ENCODE measurements around the gene PTCD3.

The PTCD3 gene

GRCh38 chr2:86066915-86067314 is 39.1 kb upstream of the PTCD3 start:
- Histone ChIP-seq H3F3A (ENCODE audit: insufficient read depth) (no peaks in the 10 kb centered on the region), H3K9me2 (replicated peaks; ENCODE audit: insufficient read depth, low read length) (no peaks in the 10 kb centered on the region), H3K27me3 (ENCODE audit: low read length) (no peaks in the 10 kb centered on the region), H3K79me2 (ENCODE audit: insufficient read depth, low read length) (no peaks in the 10 kb centered on the region), H3K4me3 (ENCODE audit: insufficient read depth, low read length, poor library complexity, severe bottlenecking) (no peak overlapping the region), H3K9me3 (ENCODE audit: insufficient read depth, low read length) (no peaks in the 10 kb centered on the region), H3K36me3 (ENCODE audit: low read length) (peaks cover 55% of the 10 kb centered on the region), H3K4me2 (ENCODE audit: low read depth, low read length, poor library complexity, severe bottlenecking) (no peak overlapping the region), H3K9ac (ENCODE audit: low read length) (no peak overlapping the region), H2AFZ (ENCODE audit: low read depth, low read length, severe bottlenecking) (no peak overlapping the region), H3K27ac (ENCODE audit: low read depth, low read length) (no peak overlapping the region), H4K20me1 (ENCODE audit: low read depth, low read length) (no peaks in the 10 kb centered on the region)
- no peak for TF ChIP-seq EZH2phosphoT487 (conservative IDR thresholded peaks at IDR 0.05; ENCODE audit: low read length)

DNA sequence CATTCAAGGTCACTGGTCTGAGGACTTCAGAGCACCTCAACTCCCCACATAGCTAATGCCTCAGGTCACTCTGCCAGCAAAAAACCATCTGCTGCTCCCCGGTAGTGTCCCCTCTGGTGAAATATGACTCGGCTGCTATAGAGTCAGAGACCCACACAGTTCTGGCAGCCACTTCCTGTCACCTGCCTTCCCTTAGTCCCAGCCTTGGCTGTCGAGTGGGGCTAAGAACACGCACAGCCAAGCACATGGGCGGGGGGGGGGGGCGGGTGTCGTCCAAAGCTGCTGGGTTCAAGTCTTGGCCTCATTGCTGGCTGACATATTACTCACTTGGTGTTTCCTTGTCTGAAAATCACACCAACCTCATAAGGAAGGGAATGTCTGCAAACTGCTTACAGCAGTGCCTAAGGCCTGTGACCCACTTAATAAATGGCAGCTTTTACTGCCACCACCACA is 37.9 kb upstream of the PTCD3 start:
- Histone ChIP-seq H3K4me2 (ENCODE audit: low read depth, low read length, poor library complexity, severe bottlenecking) (no peak overlapping the region), H3K9ac (ENCODE audit: low read length) (no peak overlapping the region), H3K27me3 (ENCODE audit: low read length) (no peaks in the 10 kb centered on the region), H3K9me2 (replicated peaks; ENCODE audit: insufficient read depth, low read length) (no peaks in the 10 kb centered on the region), H2AFZ (ENCODE audit: low read depth, low read length, severe bottlenecking) (no peak overlapping the region), H3K79me2 (ENCODE audit: insufficient read depth, low read length) (no peaks in the 10 kb centered on the region), H3K9me3 (ENCODE audit: insufficient read depth, low read length) (no peaks in the 10 kb centered on the region), H4K20me1 (ENCODE audit: low read depth, low read length) (no peaks in the 10 kb centered on the region), H3K27ac (ENCODE audit: low read depth, low read length) (no peak overlapping the region), H3K36me3 (ENCODE audit: low read length) (peaks cover 48% of the 10 kb centered on the region), H3F3A (ENCODE audit: insufficient read depth) (no peaks in the 10 kb centered on the region), H3K4me3 (ENCODE audit: insufficient read depth, low read length, poor library complexity, severe bottlenecking) (no peak overlapping the region)
- TF ChIP-seq, protein P1, sequence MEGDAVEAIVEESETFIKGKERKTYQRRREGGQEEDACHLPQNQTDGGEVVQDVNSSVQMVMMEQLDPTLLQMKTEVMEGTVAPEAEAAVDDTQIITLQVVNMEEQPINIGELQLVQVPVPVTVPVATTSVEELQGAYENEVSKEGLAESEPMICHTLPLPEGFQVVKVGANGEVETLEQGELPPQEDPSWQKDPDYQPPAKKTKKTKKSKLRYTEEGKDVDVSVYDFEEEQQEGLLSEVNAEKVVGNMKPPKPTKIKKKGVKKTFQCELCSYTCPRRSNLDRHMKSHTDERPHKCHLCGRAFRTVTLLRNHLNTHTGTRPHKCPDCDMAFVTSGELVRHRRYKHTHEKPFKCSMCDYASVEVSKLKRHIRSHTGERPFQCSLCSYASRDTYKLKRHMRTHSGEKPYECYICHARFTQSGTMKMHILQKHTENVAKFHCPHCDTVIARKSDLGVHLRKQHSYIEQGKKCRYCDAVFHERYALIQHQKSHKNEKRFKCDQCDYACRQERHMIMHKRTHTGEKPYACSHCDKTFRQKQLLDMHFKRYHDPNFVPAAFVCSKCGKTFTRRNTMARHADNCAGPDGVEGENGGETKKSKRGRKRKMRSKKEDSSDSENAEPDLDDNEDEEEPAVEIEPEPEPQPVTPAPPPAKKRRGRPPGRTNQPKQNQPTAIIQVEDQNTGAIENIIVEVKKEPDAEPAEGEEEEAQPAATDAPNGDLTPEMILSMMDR (IDR thresholded peaks at IDR 0.05; ENCODE audit: insufficient read depth, low read length, poor library complexity, severe bottlenecking) = no peak
- no peak for TF ChIP-seq EZH2phosphoT487 (conservative IDR thresholded peaks at IDR 0.05; ENCODE audit: low read length)

- no peaks in the 10 kb centered on the region for H3K79me2 ChIP-seq (ENCODE audit: insufficient read depth, low read length)
- no peak overlapping the region for H3K4me2 ChIP-seq (ENCODE audit: low read depth, low read length, poor library complexity, severe bottlenecking)
- no peak overlapping the region for H3K27ac ChIP-seq (ENCODE audit: low read depth, low read length)
- no peaks in the 10 kb centered on the region for H3K9me3 ChIP-seq (ENCODE audit: insufficient read depth, low read length)
- no peak overlapping the region for H2AFZ ChIP-seq (ENCODE audit: low read depth, low read length, severe bottlenecking)
- no peaks in the 10 kb centered on the region for H3K9me2 ChIP-seq (replicated peaks; ENCODE audit: insufficient read depth, low read length)
- H4K20me1 ChIP-seq (ENCODE audit: low read depth, low read length) = no peaks in the 10 kb centered on the region
- H3K4me3 ChIP-seq (ENCODE audit: insufficient read depth, low read length, poor library complexity, severe bottlenecking) = no peak overlapping the region
- H3K27me3 ChIP-seq (ENCODE audit: low read length) = no peaks in the 10 kb centered on the region
- TF ChIP-seq EZH2phosphoT487 (conservative IDR thresholded peaks at IDR 0.05; ENCODE audit: low read length) = no peak
- TF ChIP-seq, protein P1 (IDR thresholded peaks at IDR 0.05; ENCODE audit: insufficient read depth, low read length, poor library complexity, severe bottlenecking) = no peak
- peaks cover 45% of the 10 kb centered on the region for H3K36me3 ChIP-seq (ENCODE audit: low read length)
- no peak overlapping the region for H3K9ac ChIP-seq (ENCODE audit: low read length)
- no peaks in the 10 kb centered on the region for H3F3A ChIP-seq (ENCODE audit: insufficient read depth)
These were observed 37.4 kb upstream of the PTCD3 start for GRCh38 chr2:86068648-86069047.

DNA sequence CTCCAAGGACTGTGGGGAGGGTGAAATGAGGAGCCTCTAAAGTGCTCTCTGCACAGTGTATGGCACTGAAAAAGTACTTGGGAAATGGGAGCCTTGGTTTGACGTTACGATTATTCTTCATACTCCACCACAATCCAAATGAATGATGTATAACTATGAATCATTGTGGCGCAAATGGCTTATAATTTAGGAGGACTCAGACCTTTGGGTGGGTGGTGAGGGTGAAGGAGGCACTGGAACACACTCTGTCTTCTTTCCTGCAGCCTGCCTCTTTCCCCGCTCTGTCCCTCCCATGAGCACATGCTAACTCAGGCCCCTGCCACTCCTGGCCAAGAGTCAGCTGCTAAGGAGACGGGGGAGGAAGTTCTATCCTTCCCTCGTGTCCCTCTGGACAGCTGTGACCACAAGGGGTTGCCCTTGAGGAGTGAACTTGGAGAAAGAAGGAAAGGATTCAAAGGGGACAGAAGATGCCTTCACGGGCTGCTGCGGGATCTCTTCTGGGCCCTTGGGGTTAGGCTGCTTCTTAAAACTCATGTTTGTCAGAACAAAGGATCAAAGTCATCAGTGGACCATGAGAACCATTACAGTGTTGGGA is 36.8 kb upstream of the PTCD3 start:
- Histone ChIP-seq H2AFZ (ENCODE audit: low read depth, low read length, severe bottlenecking) (no peak overlapping the region), H3K9me2 (replicated peaks; ENCODE audit: insufficient read depth, low read length) (no peaks in the 10 kb centered on the region), H3K27ac (ENCODE audit: low read depth, low read length) (no peak overlapping the region), H3K27me3 (ENCODE audit: low read length) (no peaks in the 10 kb centered on the region), H3K36me3 (ENCODE audit: low read length) (peaks cover 39% of the 10 kb centered on the region), H3K79me2 (ENCODE audit: insufficient read depth, low read length) (no peaks in the 10 kb centered on the region), H3K4me2 (ENCODE audit: low read depth, low read length, poor library complexity, severe bottlenecking) (no peak overlapping the region), H3F3A (ENCODE audit: insufficient read depth) (no peaks in the 10 kb centered on the region), H3K9ac (ENCODE audit: low read length) (no peak overlapping the region), H3K4me3 (ENCODE audit: insufficient read depth, low read length, poor library complexity, severe bottlenecking) (no peak overlapping the region), H3K9me3 (ENCODE audit: insufficient read depth, low read length) (no peaks in the 10 kb centered on the region), H4K20me1 (ENCODE audit: low read depth, low read length) (no peaks in the 10 kb centered on the region)
- TF ChIP-seq EZH2phosphoT487 (conservative IDR thresholded peaks at IDR 0.05; ENCODE audit: low read length) = no peak
- TF ChIP-seq, protein P1 (IDR thresholded peaks at IDR 0.05; ENCODE audit: insufficient read depth, low read length, poor library complexity, severe bottlenecking) = no peak

Measured in SU-DHL-6 (cell line).